ENCODE results near the gene HEPACAM2. TPM values are rescaled to one million over a fixed set of nuclear protein-coding genes. Genes with fewer than 3 reads are reported as not detected.

The HEPACAM2 gene
- total and polyA plus RNA-seq, 11 donors = not detected

- TF ChIP-seq POLR2A (IDR thresholded peaks at IDR 0.05) (no peak), CTCF (IDR thresholded peaks at IDR 0.05) (no peak)
- no peaks in the 10 kb centered on the region for H3K4me1 ChIP-seq
- H3K27me3 ChIP-seq = no peaks in the 10 kb centered on the region
- H3K9me3 ChIP-seq = no peaks in the 10 kb centered on the region
- 63 to 85% (median 83%) methylated on average over 3 of the region's 3 CpGs for WGBS, 4 donors
- DNase-seq (no peak), ATAC-seq (no peak)
- no peak overlapping the region for H3K4me3 ChIP-seq
- intact Hi-C loops (cut with DNase I) = no loop called here
- H3K36me3 ChIP-seq = no peaks in the 10 kb centered on the region
- H3K27ac ChIP-seq = no peak overlapping the region
Observed at GRCh38 chr7:93161181-93161762, 65.0 kb downstream of the HEPACAM2 start.

- TF ChIP-seq POLR2A (IDR thresholded peaks at IDR 0.05) (no peak), CTCF (IDR thresholded peaks at IDR 0.05) (no peak)
- Histone ChIP-seq H3K27ac (no peak overlapping the region), H3K36me3 (no peaks in the 10 kb centered on the region), H3K4me1 (no peaks in the 10 kb centered on the region), H3K27me3 (no peaks in the 10 kb centered on the region), H3K4me3 (no peak overlapping the region), H3K9me3 (no peaks in the 10 kb centered on the region)
- no peak for ATAC-seq
- no peak for DNase-seq
- intact Hi-C loops (cut with DNase I) = no loop called here
- 62 to 85% (median 77%) methylated on average over 1 of the region's 1 CpG for WGBS, 4 donors
Observed at GRCh38 chr7:93160410-93160809, 65.9 kb downstream of the HEPACAM2 start.

- no peak for DNase-seq
- Histone ChIP-seq H3K4me1 (no peaks in the 10 kb centered on the region), H3K4me3 (no peak overlapping the region), H3K27ac (no peak overlapping the region), H3K9me3 (no peaks in the 10 kb centered on the region), H3K36me3 (no peaks in the 10 kb centered on the region), H3K27me3 (no peaks in the 10 kb centered on the region)
- no peak for TF ChIP-seq CTCF (IDR thresholded peaks at IDR 0.05)
- TF ChIP-seq POLR2A (IDR thresholded peaks at IDR 0.05) = no peak
- intact Hi-C loops (cut with DNase I) = no loop called here
- WGBS, 4 donors = 37 to 46% (median 44%) methylated on average over 3 of the region's 3 CpGs
- no peak for ATAC-seq
Observed at GRCh38 chr7:93159490-93159889, 66.8 kb downstream of the HEPACAM2 start.

GRCh38 chr7:93156884-93157283, 69.4 kb downstream of the HEPACAM2 start:
- TF ChIP-seq POLR2A (IDR thresholded peaks at IDR 0.05) (no peak), CTCF (IDR thresholded peaks at IDR 0.05) (no peak)
- Histone ChIP-seq H3K4me3 (no peak overlapping the region), H3K36me3 (no peaks in the 10 kb centered on the region), H3K4me1 (no peaks in the 10 kb centered on the region), H3K27me3 (no peaks in the 10 kb centered on the region), H3K27ac (no peak overlapping the region), H3K9me3 (no peaks in the 10 kb centered on the region)
- intact Hi-C loops (cut with DNase I) = no loop called here
- 52 to 67% (median 54%) methylated on average over 1 of the region's 1 CpG for WGBS, 4 donors
- ATAC-seq (no peak), DNase-seq (no peak)
